HG03520 (cell line): ENCODE data around the gene LDB3.

Experiments used
- ATAC-seq: cut with Tn5 transposase; IDR thresholded peaks from one replicate; pipeline ENCODE4 v1.9.1; 2021; ENCODE audit warnings: mild to moderate bottlenecking, moderate library complexity; ENCODE audit not compliant: unreplicated experiment

Gene LDB3

GRCh38 chr10:86650151-86650550, 18.2 kb upstream of the LDB3 start:
- ATAC-seq = no peak

- ATAC-seq = no peak
Measured at GRCh38 chr10:86651021-86651471, 17.3 kb upstream of the LDB3 start.

GRCh38 chr10:86651631-86652331, 16.5 kb upstream of the LDB3 start:
- ATAC-seq = no peak

GRCh38 chr10:86652361-86653202, 15.7 kb upstream of the LDB3 start:
- ATAC-seq = no peak

GRCh38 chr10:86653379-86653778, 14.9 kb upstream of the LDB3 start:
- ATAC-seq = no peak

GRCh38 chr10:86653987-86654386, 14.3 kb upstream of the LDB3 start:
- ATAC-seq = no peak

GRCh38 chr10:86654411-86655172, 13.7 kb upstream of the LDB3 start, which contains the start of gene OPN4:
TSS of gene OPN4 (plus strand) at chr10:86654547. CDS start at chr10:86654784, 237 bp downstream.
- ATAC-seq = no peak

GRCh38 chr10:86655173-86655540, 13.2 kb upstream of the LDB3 start:
- no peak for ATAC-seq

- ATAC-seq = no peak
Measured at GRCh38 chr10:86655596-86655995, 12.7 kb upstream of the LDB3 start.

- no peak for ATAC-seq
Measured at GRCh38 chr10:86657011-86657395, 11.3 kb upstream of the LDB3 start.

GRCh38 chr10:86657396-86658011, 10.8 kb upstream of the LDB3 start:
- ATAC-seq = no peak

GRCh38 chr10:86658261-86658741, 10.0 kb upstream of the LDB3 start:
- no peak for ATAC-seq

- ATAC-seq = no peak
Measured at GRCh38 chr10:86658751-86659150, 9.6 kb upstream of the LDB3 start.

GRCh38 chr10:86659161-86659691, 9.1 kb upstream of the LDB3 start:
- ATAC-seq = no peak

GRCh38 chr10:86659721-86660453, 8.4 kb upstream of the LDB3 start:
- ATAC-seq = no peak

GRCh38 chr10:86661161-86662025, 6.9 kb upstream of the LDB3 start:
- ATAC-seq = no peak

GRCh38 chr10:86662186-86663045, 5.9 kb upstream of the LDB3 start:
- no peak for ATAC-seq

- ATAC-seq = no peak
Measured at GRCh38 chr10:86663046-86663345, 5.3 kb upstream of the LDB3 start.
